Subcutaneous abdominal adipose tissue (tissue), 5 donors: ENCODE measurements around the gene SGIP1.

Experiments
- H3K27ac ChIP-seq: one replicate; pipeline ENCODE4 v1.7.0; 2013; ENCODE audit warnings: low read depth, mild to moderate bottlenecking, inconsistent platforms, low read length, moderate library complexity
- H3K27me3 ChIP-seq, 5 donors: one replicate each; pipeline ENCODE4 v1.7.0; 2013; ENCODE audit warnings: low read length in 5 of 5, inconsistent platforms in 1 of 5; ENCODE audit not compliant: control insufficient read depth in 5 of 5, insufficient read depth in 4 of 5
- H3K36me3 ChIP-seq, 5 donors: one replicate each; pipeline ENCODE4 v1.7.0; 2013; ENCODE audit warnings: low read length in 5 of 5; ENCODE audit not compliant: control insufficient read depth in 5 of 5, insufficient read depth in 5 of 5
- H3K4me1 ChIP-seq, 5 donors: one replicate each; pipeline ENCODE4 v1.7.0; 2013; ENCODE audit warnings: low read length in 5 of 5, mild to moderate bottlenecking in 3 of 5, moderate library complexity in 1 of 5; ENCODE audit not compliant: control insufficient read depth in 5 of 5, insufficient read depth in 5 of 5
- H3K4me3 ChIP-seq, 5 donors: one replicate each; pipeline ENCODE4 v1.7.0; 2013; ENCODE audit warnings: low read length in 5 of 5, low read depth in 1 of 5
- H3K9ac ChIP-seq, 5 donors: one replicate each; pipeline ENCODE4 v1.7.0; 2013; ENCODE audit warnings: low read length in 5 of 5, mild to moderate bottlenecking in 4 of 5, moderate library complexity in 3 of 5
- H3K9me3 ChIP-seq, 5 donors: one replicate each; pipeline ENCODE4 v1.7.0; 2013; ENCODE audit warnings: low read length in 5 of 5; ENCODE audit not compliant: control insufficient read depth in 5 of 5
- donor health status: healthy.
- donor health status: healthy.
- donor health status: healthy.
- donor health status: healthy.
- donor health status: healthy.

Gene SGIP1

GRCh38 chr1:66549017-66549416, 15.1 kb downstream of the SGIP1 start:
- Histone ChIP-seq H3K9ac (no peak overlapping the region), H3K27ac (no peak overlapping the region), H3K27me3 (no peaks in the 10 kb centered on the region), H3K9me3 (no peaks in the 10 kb centered on the region), H3K36me3 (no peaks in the 10 kb centered on the region), H3K4me1 (peaks cover 0 to 23% (median 5%) of the 10 kb centered on the region in 5 donors), H3K4me3 (no peak overlapping the region)

- H3K27me3 ChIP-seq: no peaks in the 10 kb centered on the region
- no peaks in the 10 kb centered on the region for H3K36me3 ChIP-seq
- H3K27ac ChIP-seq: no peak overlapping the region
- no peaks in the 10 kb centered on the region for H3K9me3 ChIP-seq
- H3K4me3 ChIP-seq: no peak overlapping the region
- no peak overlapping the region for H3K9ac ChIP-seq
- peaks cover 0 to 14% (median 5%) of the 10 kb centered on the region in 5 donors for H3K4me1 ChIP-seq
These were observed 16.3 kb downstream of the SGIP1 start for GRCh38 chr1:66550243-66550642.

- no peak overlapping the region for H3K9ac ChIP-seq
- no peaks in the 10 kb centered on the region for H3K36me3 ChIP-seq
- H3K27me3 ChIP-seq: no peaks in the 10 kb centered on the region
- H3K9me3 ChIP-seq: no peaks in the 10 kb centered on the region
- H3K27ac ChIP-seq: no peak overlapping the region
- H3K4me3 ChIP-seq: no peak overlapping the region
- H3K4me1 ChIP-seq: peaks cover 0 to 14% (median 5%) of the 10 kb centered on the region in 5 donors
These were observed 18.3 kb downstream of the SGIP1 start for GRCh38 chr1:66552287-66552686.

- H3K27ac ChIP-seq: no peak overlapping the region
- H3K27me3 ChIP-seq: no peaks in the 10 kb centered on the region
- no peaks in the 10 kb centered on the region for H3K9me3 ChIP-seq
- no peak overlapping the region for H3K4me3 ChIP-seq
- H3K4me1 ChIP-seq: peaks cover 0 to 14% (median 5%) of the 10 kb centered on the region in 5 donors
- no peaks in the 10 kb centered on the region for H3K36me3 ChIP-seq
- no peak overlapping the region for H3K9ac ChIP-seq
These were observed 18.9 kb downstream of the SGIP1 start for GRCh38 chr1:66552829-66553228.

- H3K27me3 ChIP-seq: no peaks in the 10 kb centered on the region
- no peak overlapping the region for H3K27ac ChIP-seq
- no peaks in the 10 kb centered on the region for H3K9me3 ChIP-seq
- peaks cover 0 to 12% (median 5%) of the 10 kb centered on the region in 5 donors for H3K4me1 ChIP-seq
- no peak overlapping the region for H3K9ac ChIP-seq
- H3K4me3 ChIP-seq: no peak overlapping the region
- no peaks in the 10 kb centered on the region for H3K36me3 ChIP-seq
These were observed 19.9 kb downstream of the SGIP1 start for GRCh38 chr1:66553846-66554245.

- H3K4me1 ChIP-seq: peaks cover 0 to 10% (median 5%) of the 10 kb centered on the region in 5 donors
- no peak overlapping the region for H3K27ac ChIP-seq
- H3K9ac ChIP-seq: no peak overlapping the region
- no peaks in the 10 kb centered on the region for H3K36me3 ChIP-seq
- no peaks in the 10 kb centered on the region for H3K27me3 ChIP-seq
- H3K4me3 ChIP-seq: no peak overlapping the region
- H3K9me3 ChIP-seq: no peaks in the 10 kb centered on the region
These were observed 22.2 kb downstream of the SGIP1 start for GRCh38 chr1:66556161-66556611.

- Histone ChIP-seq H3K4me1 (peaks cover 0 to 10% (median 5%) of the 10 kb centered on the region in 5 donors), H3K27ac (no peak overlapping the region), H3K9ac (no peak overlapping the region), H3K27me3 (no peaks in the 10 kb centered on the region), H3K4me3 (no peak overlapping the region), H3K9me3 (no peaks in the 10 kb centered on the region), H3K36me3 (no peaks in the 10 kb centered on the region)
These were observed 23.2 kb downstream of the SGIP1 start for GRCh38 chr1:66557157-66557556.

- no peaks in the 10 kb centered on the region for H3K9me3 ChIP-seq
- no peak overlapping the region for H3K4me3 ChIP-seq
- no peak overlapping the region for H3K27ac ChIP-seq
- H3K9ac ChIP-seq: no peak overlapping the region
- no peaks in the 10 kb centered on the region for H3K27me3 ChIP-seq
- no peaks in the 10 kb centered on the region for H3K36me3 ChIP-seq
- peaks cover 0 to 23% (median 13%) of the 10 kb centered on the region in 5 donors for H3K4me1 ChIP-seq
These were observed 25.6 kb downstream of the SGIP1 start for GRCh38 chr1:66559517-66559916.

GRCh38 chr1:66562561-66562960, 28.6 kb downstream of the SGIP1 start:
- Histone ChIP-seq H3K9me3 (no peaks in the 10 kb centered on the region), H3K27ac (peak overlapping the region; percentile 14), H3K27me3 (no peaks in the 10 kb centered on the region), H3K4me1 (peaks cover 0 to 23% (median 14%) of the 10 kb centered on the region in 5 donors), H3K9ac (no peak overlapping the region), H3K36me3 (no peaks in the 10 kb centered on the region), H3K4me3 (no peak overlapping the region)

- H3K36me3 ChIP-seq: no peaks in the 10 kb centered on the region
- H3K27ac ChIP-seq: peak overlapping the region; percentile 14
- peak overlapping the region in 4 of 5 donors; percentile 5 to 40 (median 24) for H3K4me3 ChIP-seq
- no peaks in the 10 kb centered on the region for H3K9me3 ChIP-seq
- H3K9ac ChIP-seq: no peak overlapping the region
- H3K4me1 ChIP-seq: peaks cover 0 to 23% (median 14%) of the 10 kb centered on the region in 5 donors
- H3K27me3 ChIP-seq: no peaks in the 10 kb centered on the region
These were observed 29.3 kb downstream of the SGIP1 start for GRCh38 chr1:66563094-66563800.
